Suprapubic skin (tissue), 3 donors: ENCODE results near the gene SCAND1.

ENCODE experiments used
- CTCF ChIP-seq, 2 donors: fragments of 200-600 bp in 1 of 2; fragments of 450-650 bp in 1 of 2; sonication (generic) in 1 of 2; IDR thresholded peaks; one replicate each; pipeline ENCODE4 v1.5.1; 2016 to 2019; ENCODE audit warnings: antibody characterized with exemption in 2 of 2, mild to moderate bottlenecking in 1 of 2, moderate library complexity in 1 of 2
- POLR2AphosphoS5 ChIP-seq, 3 donors: sonication (generic); formaldehyde crosslinking; IDR thresholded peaks; one replicate each; pipeline ENCODE4 v1.6.1; 2017; ENCODE audit warnings: antibody characterized with exemption in 3 of 3

- TF ChIP-seq CTCF (IDR thresholded peaks at IDR 0.05) = no peak
- no peak for TF ChIP-seq POLR2AphosphoS5 (IDR thresholded peaks at IDR 0.05)
Measured at GRCh38 chr20:35985806-35986205, 31.5 kb upstream of the SCAND1 start.
